ENCODE results near the gene ADRA2A. TPM values are rescaled to one million over a fixed set of nuclear protein-coding genes. Genes with fewer than 3 reads are reported as not detected.

The ADRA2A gene
- total and polyA plus RNA-seq, 2 donors: 0.09 to 0.80 TPM

GRCh38 chr10:111113961-111114757 is 37.3 kb downstream of the ADRA2A start:
- peak in 1 of 9 donors; percentile 23 for DNase-seq (ENCODE audit: low read depth in 6 of 9, low spot score in 9 of 9)
- WGBS: 38% methylated on average over 12 of the region's 12 CpGs
- Histone ChIP-seq H3K9me3 (ENCODE audit: control insufficient read depth in 2 of 2, insufficient read depth in 1 of 2, low read length in 1 of 2) (no peaks in the 10 kb centered on the region), H3K4me3 (ENCODE audit: low read length in 2 of 2) (no peak overlapping the region), H3K27me3 (ENCODE audit: control insufficient read depth in 2 of 2, insufficient read depth in 1 of 2, low read length in 1 of 2) (no peaks in the 10 kb centered on the region), H3K4me1 (ENCODE audit: control insufficient read depth in 2 of 2, insufficient read depth in 2 of 2, low read length in 2 of 2) (peaks cover 0 to 9% of the 10 kb centered on the region in 2 donors), H3K36me3 (ENCODE audit: control insufficient read depth in 2 of 2, insufficient read depth in 2 of 2, low read length in 1 of 2) (no peaks in the 10 kb centered on the region), H3K27ac (ENCODE audit: low read depth in 1 of 2, low read length in 1 of 2) (no peak overlapping the region)

GRCh38 chr10:111114758-111115500 is 38.1 kb downstream of the ADRA2A start:
- Histone ChIP-seq H3K27me3 (ENCODE audit: control insufficient read depth in 2 of 2, insufficient read depth in 1 of 2, low read length in 1 of 2) (no peaks in the 10 kb centered on the region), H3K4me3 (ENCODE audit: low read length in 2 of 2) (no peak overlapping the region), H3K36me3 (ENCODE audit: control insufficient read depth in 2 of 2, insufficient read depth in 2 of 2, low read length in 1 of 2) (no peaks in the 10 kb centered on the region), H3K9me3 (ENCODE audit: control insufficient read depth in 2 of 2, insufficient read depth in 1 of 2, low read length in 1 of 2) (no peaks in the 10 kb centered on the region), H3K27ac (ENCODE audit: low read depth in 1 of 2, low read length in 1 of 2) (no peak overlapping the region), H3K4me1 (ENCODE audit: control insufficient read depth in 2 of 2, insufficient read depth in 2 of 2, low read length in 2 of 2) (peaks cover 0 to 9% of the 10 kb centered on the region in 2 donors)
- no peak for DNase-seq (ENCODE audit: low read depth in 6 of 9, low spot score in 9 of 9)
- WGBS: 82% methylated on average over 12 of the region's 12 CpGs

GRCh38 chr10:111116211-111116610 is 39.4 kb downstream of the ADRA2A start:
- Histone ChIP-seq H3K27ac (ENCODE audit: low read depth in 1 of 2, low read length in 1 of 2) (no peak overlapping the region), H3K4me1 (ENCODE audit: control insufficient read depth in 2 of 2, insufficient read depth in 2 of 2, low read length in 2 of 2) (peaks cover 0 to 9% of the 10 kb centered on the region in 2 donors), H3K4me3 (ENCODE audit: low read length in 2 of 2) (no peak overlapping the region), H3K9me3 (ENCODE audit: control insufficient read depth in 2 of 2, insufficient read depth in 1 of 2, low read length in 1 of 2) (no peaks in the 10 kb centered on the region), H3K36me3 (ENCODE audit: control insufficient read depth in 2 of 2, insufficient read depth in 2 of 2, low read length in 1 of 2) (no peaks in the 10 kb centered on the region), H3K27me3 (ENCODE audit: control insufficient read depth in 2 of 2, insufficient read depth in 1 of 2, low read length in 1 of 2) (no peaks in the 10 kb centered on the region)
- 94% methylated on average over 9 of the region's 9 CpGs for WGBS
- DNase-seq (ENCODE audit: low read depth in 6 of 9, low spot score in 9 of 9): no peak

GRCh38 chr10:111116762-111117445 is 40.1 kb downstream of the ADRA2A start:
- H3K4me3 ChIP-seq (ENCODE audit: low read length in 2 of 2): no peak overlapping the region
- WGBS: 91% methylated on average over 16 of the region's 16 CpGs
- no peaks in the 10 kb centered on the region for H3K36me3 ChIP-seq (ENCODE audit: control insufficient read depth in 2 of 2, insufficient read depth in 2 of 2, low read length in 1 of 2)
- H3K27me3 ChIP-seq (ENCODE audit: control insufficient read depth in 2 of 2, insufficient read depth in 1 of 2, low read length in 1 of 2): no peaks in the 10 kb centered on the region
- no peak for DNase-seq (ENCODE audit: low read depth in 6 of 9, low spot score in 9 of 9)
- H3K4me1 ChIP-seq (ENCODE audit: control insufficient read depth in 2 of 2, insufficient read depth in 2 of 2, low read length in 2 of 2): peaks cover 0 to 9% of the 10 kb centered on the region in 2 donors
- H3K27ac ChIP-seq (ENCODE audit: low read depth in 1 of 2, low read length in 1 of 2): no peak overlapping the region
- no peaks in the 10 kb centered on the region for H3K9me3 ChIP-seq (ENCODE audit: control insufficient read depth in 2 of 2, insufficient read depth in 1 of 2, low read length in 1 of 2)

GRCh38 chr10:111117528-111118277 is 40.9 kb downstream of the ADRA2A start:
- 93% methylated on average over 8 of the region's 8 CpGs for WGBS
- Histone ChIP-seq H3K4me1 (ENCODE audit: control insufficient read depth in 2 of 2, insufficient read depth in 2 of 2, low read length in 2 of 2) (peaks cover 0 to 9% of the 10 kb centered on the region in 2 donors), H3K27ac (ENCODE audit: low read depth in 1 of 2, low read length in 1 of 2) (no peak overlapping the region), H3K27me3 (ENCODE audit: control insufficient read depth in 2 of 2, insufficient read depth in 1 of 2, low read length in 1 of 2) (no peaks in the 10 kb centered on the region), H3K4me3 (ENCODE audit: low read length in 2 of 2) (no peak overlapping the region), H3K36me3 (ENCODE audit: control insufficient read depth in 2 of 2, insufficient read depth in 2 of 2, low read length in 1 of 2) (no peaks in the 10 kb centered on the region), H3K9me3 (ENCODE audit: control insufficient read depth in 2 of 2, insufficient read depth in 1 of 2, low read length in 1 of 2) (no peaks in the 10 kb centered on the region)
- no peak for DNase-seq (ENCODE audit: low read depth in 6 of 9, low spot score in 9 of 9)

GRCh38 chr10:111118758-111119157 is 41.9 kb downstream of the ADRA2A start:
- no peaks in the 10 kb centered on the region for H3K27me3 ChIP-seq (ENCODE audit: control insufficient read depth in 2 of 2, insufficient read depth in 1 of 2, low read length in 1 of 2)
- H3K4me3 ChIP-seq (ENCODE audit: low read length in 2 of 2): no peak overlapping the region
- 90% methylated on average over 3 of the region's 3 CpGs for WGBS
- peaks cover 0 to 7% of the 10 kb centered on the region in 2 donors for H3K4me1 ChIP-seq (ENCODE audit: control insufficient read depth in 2 of 2, insufficient read depth in 2 of 2, low read length in 2 of 2)
- H3K27ac ChIP-seq (ENCODE audit: low read depth in 1 of 2, low read length in 1 of 2): no peak overlapping the region
- H3K9me3 ChIP-seq (ENCODE audit: control insufficient read depth in 2 of 2, insufficient read depth in 1 of 2, low read length in 1 of 2): peaks cover 0 to 3% of the 10 kb centered on the region in 2 donors
- no peaks in the 10 kb centered on the region for H3K36me3 ChIP-seq (ENCODE audit: control insufficient read depth in 2 of 2, insufficient read depth in 2 of 2, low read length in 1 of 2)
- DNase-seq (ENCODE audit: low read depth in 6 of 9, low spot score in 9 of 9): no peak

- no peak overlapping the region for H3K4me3 ChIP-seq (ENCODE audit: low read length in 2 of 2)
- H3K36me3 ChIP-seq (ENCODE audit: control insufficient read depth in 2 of 2, insufficient read depth in 2 of 2, low read length in 1 of 2): no peaks in the 10 kb centered on the region
- H3K4me1 ChIP-seq (ENCODE audit: control insufficient read depth in 2 of 2, insufficient read depth in 2 of 2, low read length in 2 of 2): no peaks in the 10 kb centered on the region
- no peak for DNase-seq (ENCODE audit: low read depth in 6 of 9, low spot score in 9 of 9)
- H3K9me3 ChIP-seq (ENCODE audit: control insufficient read depth in 2 of 2, insufficient read depth in 1 of 2, low read length in 1 of 2): peaks cover 0 to 3% of the 10 kb centered on the region in 2 donors
- H3K27ac ChIP-seq (ENCODE audit: low read depth in 1 of 2, low read length in 1 of 2): no peak overlapping the region
- WGBS: 98% methylated on average over 4 of the region's 4 CpGs
- no peaks in the 10 kb centered on the region for H3K27me3 ChIP-seq (ENCODE audit: control insufficient read depth in 2 of 2, insufficient read depth in 1 of 2, low read length in 1 of 2)
Observed at GRCh38 chr10:111119637-111120036, 42.8 kb downstream of the ADRA2A start.

- Histone ChIP-seq H3K4me1 (ENCODE audit: control insufficient read depth in 2 of 2, insufficient read depth in 2 of 2, low read length in 2 of 2) (no peaks in the 10 kb centered on the region), H3K4me3 (ENCODE audit: low read length in 2 of 2) (no peak overlapping the region), H3K27ac (ENCODE audit: low read depth in 1 of 2, low read length in 1 of 2) (no peak overlapping the region), H3K9me3 (ENCODE audit: control insufficient read depth in 2 of 2, insufficient read depth in 1 of 2, low read length in 1 of 2) (peaks cover 0 to 3% of the 10 kb centered on the region in 2 donors), H3K27me3 (ENCODE audit: control insufficient read depth in 2 of 2, insufficient read depth in 1 of 2, low read length in 1 of 2) (no peaks in the 10 kb centered on the region), H3K36me3 (ENCODE audit: control insufficient read depth in 2 of 2, insufficient read depth in 2 of 2, low read length in 1 of 2) (no peaks in the 10 kb centered on the region)
- no peak for DNase-seq (ENCODE audit: low read depth in 6 of 9, low spot score in 9 of 9)
Observed at GRCh38 chr10:111122127-111122526, 45.3 kb downstream of the ADRA2A start.
